ENCODE measurements around the gene C4orf50. TPM values are rescaled to one million over a fixed set of nuclear protein-coding genes. Genes with fewer than 3 reads are reported as not detected.

The C4orf50 gene
- total and polyA plus RNA-seq, 2 of the 4 experiments (the other 2 are of a cell fraction): not detected

DNA sequence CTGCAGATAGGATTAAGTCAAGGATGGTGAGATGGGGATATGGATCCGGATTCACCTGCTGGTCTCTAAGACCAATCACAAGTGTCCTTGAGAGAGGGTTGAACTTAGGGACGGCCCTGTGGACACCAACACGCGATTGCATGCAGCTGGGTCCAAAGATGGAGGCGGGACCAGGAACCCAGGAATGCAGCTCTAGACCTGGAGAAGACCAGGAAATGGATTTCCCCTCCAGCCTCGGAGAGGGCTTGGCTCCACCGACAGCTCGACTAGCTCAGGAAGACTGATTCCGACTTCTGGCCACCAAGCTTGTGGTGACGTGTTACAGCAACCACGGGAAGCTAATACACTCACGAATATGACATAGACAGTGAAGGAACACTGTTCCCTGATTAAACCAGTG is 4.7 kb downstream of the C4orf50 start:
- dilution Hi-C loops (cut with HindIII; ENCODE audit: low sequenced_read_pairs, unreplicated experiment) (no loop called here), intact Hi-C loops (cut with micrococcal nuclease) (no loop called here), in situ Hi-C loops (cut with MboI; ENCODE audit: low sequenced_read_pairs) (no loop called here)
- POLR2A ChIA-PET (ENCODE audit: unreplicated experiment): no interaction called here
- Histone ChIP-seq H4K8ac (ENCODE audit: low read depth in 2 of 2, low read length in 2 of 2) (no peak overlapping the region), H2BK5ac (ENCODE audit: low read depth, low read length, poor library complexity, severe bottlenecking) (no peak overlapping the region), H2BK20ac (ENCODE audit: low read depth, low read length) (no peak overlapping the region), H3K4me1 (ENCODE audit: control insufficient read depth, insufficient read depth, low read length) (no peaks in the 10 kb centered on the region), H2BK15ac (ENCODE audit: low read depth, low read length) (no peak overlapping the region), H3K4ac (ENCODE audit: low read depth, low read length) (no peak overlapping the region), H3K79me1 (ENCODE audit: low read depth in 1 of 2, low read length in 2 of 2) (no peaks in the 10 kb centered on the region), H2AFZ (replicated peaks; ENCODE audit: low read length, poor library complexity) (no peak overlapping the region), H3K56ac (ENCODE audit: extremely low read depth, insufficient read depth, low read length) (no peak overlapping the region), H3K36me3 (ENCODE audit: control insufficient read depth, insufficient read depth, low read length) (no peaks in the 10 kb centered on the region), H3K23ac (ENCODE audit: low read depth, low read length) (no peak overlapping the region), H3K18ac (ENCODE audit: low read depth, low read length) (no peak overlapping the region), H3K4me3 (ENCODE audit: insufficient read depth, low read depth, low read length) (no peak overlapping the region), H3K27ac (ENCODE audit: insufficient read depth, low read length) (no peak overlapping the region), H2AK9ac (replicated peaks; ENCODE audit: low read depth, low read length, poor library complexity) (no peak overlapping the region), H3K9me3 (ENCODE audit: control insufficient read depth, insufficient read depth, low read length) (no peaks in the 10 kb centered on the region), H3K14ac (replicated peaks; ENCODE audit: low read depth, low read length) (no peak overlapping the region), H4K91ac (ENCODE audit: insufficient read depth, low read depth, low read length) (no peak overlapping the region), H2AK5ac (ENCODE audit: low read depth, low read length) (no peak overlapping the region), H4K20me1 (ENCODE audit: insufficient read depth, low read length) (no peaks in the 10 kb centered on the region), H4K5ac (ENCODE audit: low read depth, low read length) (no peak overlapping the region), H3K9me1 (ENCODE audit: insufficient read depth, low read length) (no peaks in the 10 kb centered on the region), H3K27me3 (ENCODE audit: control insufficient read depth, insufficient read depth, low read length) (no peaks in the 10 kb centered on the region; the same call in 1 of the 2 replicates), H2BK120ac (ENCODE audit: low read depth, low read length) (no peak overlapping the region), H3K4me2 (ENCODE audit: low read depth, low read length) (no peak overlapping the region), H3K9ac (ENCODE audit: low read depth, low read length) (no peak overlapping the region)
- ATAC-seq (ENCODE audit: low read depth) (no peak), DNase-seq (no peak)
- no TSS peak for BruUV-seq (replicated peaks)
- TF ChIP-seq CHD1 (IDR thresholded peaks at IDR 0.05; ENCODE audit: low read depth, low read length): no peak
- no peak for TF ChIP-seq RAD21 (IDR thresholded peaks at IDR 0.05; ENCODE audit: low read length)
- TF ChIP-seq, protein P1, sequence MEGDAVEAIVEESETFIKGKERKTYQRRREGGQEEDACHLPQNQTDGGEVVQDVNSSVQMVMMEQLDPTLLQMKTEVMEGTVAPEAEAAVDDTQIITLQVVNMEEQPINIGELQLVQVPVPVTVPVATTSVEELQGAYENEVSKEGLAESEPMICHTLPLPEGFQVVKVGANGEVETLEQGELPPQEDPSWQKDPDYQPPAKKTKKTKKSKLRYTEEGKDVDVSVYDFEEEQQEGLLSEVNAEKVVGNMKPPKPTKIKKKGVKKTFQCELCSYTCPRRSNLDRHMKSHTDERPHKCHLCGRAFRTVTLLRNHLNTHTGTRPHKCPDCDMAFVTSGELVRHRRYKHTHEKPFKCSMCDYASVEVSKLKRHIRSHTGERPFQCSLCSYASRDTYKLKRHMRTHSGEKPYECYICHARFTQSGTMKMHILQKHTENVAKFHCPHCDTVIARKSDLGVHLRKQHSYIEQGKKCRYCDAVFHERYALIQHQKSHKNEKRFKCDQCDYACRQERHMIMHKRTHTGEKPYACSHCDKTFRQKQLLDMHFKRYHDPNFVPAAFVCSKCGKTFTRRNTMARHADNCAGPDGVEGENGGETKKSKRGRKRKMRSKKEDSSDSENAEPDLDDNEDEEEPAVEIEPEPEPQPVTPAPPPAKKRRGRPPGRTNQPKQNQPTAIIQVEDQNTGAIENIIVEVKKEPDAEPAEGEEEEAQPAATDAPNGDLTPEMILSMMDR (conservative IDR thresholded peaks at IDR 0.05; ENCODE audit: low read depth, low read length): no peak
- no peak for TF ChIP-seq BHLHE40 (IDR thresholded peaks at IDR 0.05; ENCODE audit: low read depth, low read length)
- no peak for TF ChIP-seq NFE2L2 (IDR thresholded peaks at IDR 0.05; ENCODE audit: low read depth, low read length)
- no peak for TF ChIP-seq POLR2A (IDR thresholded peaks at IDR 0.05; ENCODE audit: low read depth, low read length)
- no peak for TF ChIP-seq MAFK (IDR thresholded peaks at IDR 0.05; ENCODE audit: low read depth, low read length)
- TF ChIP-seq RFX5 (IDR thresholded peaks at IDR 0.05; ENCODE audit: low read depth, low read length): no peak
- TF ChIP-seq SMC3 (IDR thresholded peaks at IDR 0.05; ENCODE audit: low read depth, low read length): no peak
- no peak for TF ChIP-seq MXI1 (IDR thresholded peaks at IDR 0.05; ENCODE audit: borderline replicate concordance, low read depth, low read length)
- TF ChIP-seq MAZ (IDR thresholded peaks at IDR 0.05; ENCODE audit: borderline replicate concordance, low read depth, low read length): no peak
- TF ChIP-seq ELK1 (IDR thresholded peaks at IDR 0.05; ENCODE audit: borderline replicate concordance, low read depth, low read length): no peak
- TF ChIP-seq FOS (IDR thresholded peaks at IDR 0.05; ENCODE audit: low read depth, low read length): no peak
- TF ChIP-seq RCOR1 (IDR thresholded peaks at IDR 0.05; ENCODE audit: insufficient replicate concordance, low read length): no peak
- no peak for TF ChIP-seq CEBPB (IDR thresholded peaks at IDR 0.05; ENCODE audit: low read depth, low read length)
- TF ChIP-seq, protein P2, sequence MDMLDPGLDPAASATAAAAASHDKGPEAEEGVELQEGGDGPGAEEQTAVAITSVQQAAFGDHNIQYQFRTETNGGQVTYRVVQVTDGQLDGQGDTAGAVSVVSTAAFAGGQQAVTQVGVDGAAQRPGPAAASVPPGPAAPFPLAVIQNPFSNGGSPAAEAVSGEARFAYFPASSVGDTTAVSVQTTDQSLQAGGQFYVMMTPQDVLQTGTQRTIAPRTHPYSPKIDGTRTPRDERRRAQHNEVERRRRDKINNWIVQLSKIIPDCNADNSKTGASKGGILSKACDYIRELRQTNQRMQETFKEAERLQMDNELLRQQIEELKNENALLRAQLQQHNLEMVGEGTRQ (IDR thresholded peaks at IDR 0.05; ENCODE audit: low read depth, low read length): no peak
- CTCF ChIA-PET: no interaction called here
- 70% methylated on average over 2 of the region's 12 CpGs; no CpG with 5 or more reads in 1 of the 2 experiments for WGBS, 2 experiments (ENCODE audit: extremely low coverage in 2 of 2, insufficient read length in 1 of 2)

All from IMR-90 (cell line).